H9 (cell line): Measurements from ENCODE around the gene OR5K1. TPM values are rescaled to one million over a fixed set of nuclear protein-coding genes. Genes with fewer than 3 reads are reported as not detected.

ENCODE experiments used
- DNase-seq: peaks from one replicate; pipeline ENCODE4 v3.0.0-alpha.2; 2017
- H2AFZ ChIP-seq: one replicate; pipeline ENCODE4 v1.6.1; 2013; ENCODE audit warnings: mild to moderate bottlenecking, low read length, control low read depth, moderate library complexity
- H2AK5ac ChIP-seq: 2 replicates; pipeline ENCODE4 v1.6.1; 2013; ENCODE audit warnings: low read length, control low read depth, mixed read lengths; ENCODE audit not compliant: insufficient read length
- H2BK120ac ChIP-seq: one replicate; pipeline ENCODE4 v1.6.1; 2013; ENCODE audit warnings: low read depth, mild to moderate bottlenecking, low read length, control low read depth, inconsistent platforms; ENCODE audit not compliant: poor library complexity, severe bottlenecking
- H2BK12ac ChIP-seq: 2 replicates; pipeline ENCODE4 v1.6.1; 2013; ENCODE audit warnings: low read length, control low read depth, mixed read lengths, low read depth; ENCODE audit not compliant: insufficient read length
- H2BK15ac ChIP-seq: 2 replicates; pipeline ENCODE4 v1.6.1; 2013; ENCODE audit warnings: low read depth, low read length, control low read depth
- H2BK20ac ChIP-seq: one replicate; pipeline ENCODE4 v1.6.1; 2013; ENCODE audit warnings: low read depth, mild to moderate bottlenecking, low read length, control low read depth, inconsistent platforms; ENCODE audit not compliant: poor library complexity, severe bottlenecking
- H2BK5ac ChIP-seq: 2 replicates; pipeline ENCODE4 v1.6.1; 2013; ENCODE audit warnings: low read length, control low read depth, mixed read lengths; ENCODE audit not compliant: insufficient read length
- H3K14ac ChIP-seq: 2 replicates; pipeline ENCODE4 v1.6.1; 2013; ENCODE audit warnings: low read length, control low read depth; ENCODE audit not compliant: insufficient read depth
- H3K18ac ChIP-seq: 2 replicates; pipeline ENCODE4 v1.6.1; 2013; ENCODE audit warnings: low read depth, mild to moderate bottlenecking, mixed read lengths, low read length, control low read depth; ENCODE audit not compliant: insufficient read length
- H3K23ac ChIP-seq: 2 replicates; pipeline ENCODE4 v1.6.1; 2013; ENCODE audit warnings: low read length, control low read depth, mixed read lengths, low read depth; ENCODE audit not compliant: insufficient read length
- H3K23me2 ChIP-seq: 2 replicates; pipeline ENCODE4 v1.6.1; 2013; ENCODE audit warnings: low read depth, mild to moderate bottlenecking, mixed read lengths, low read length, control low read depth; ENCODE audit not compliant: insufficient read length, poor library complexity, severe bottlenecking
- H3K27ac ChIP-seq: 2 replicates; pipeline ENCODE4 v1.5.1; 2013; ENCODE audit warnings: low read length, control low read depth, mixed read lengths, low read depth; ENCODE audit not compliant: insufficient read length
- H3K27me3 ChIP-seq: 2 replicates; pipeline ENCODE4 v1.6.1; 2013; ENCODE audit warnings: low read length, control low read depth, inconsistent platforms; ENCODE audit not compliant: insufficient read depth
- H3K4ac ChIP-seq: 2 replicates; pipeline ENCODE4 v1.6.1; 2013; ENCODE audit warnings: low read depth, mild to moderate bottlenecking, control low read depth, inconsistent platforms, low read length, moderate library complexity
- H3K4me1 ChIP-seq: 2 replicates; pipeline ENCODE4 v1.6.1; 2013; ENCODE audit warnings: low read length, control low read depth, inconsistent platforms; ENCODE audit not compliant: insufficient read depth
- H3K4me2 ChIP-seq: 2 replicates; pipeline ENCODE4 v1.6.1; 2013; ENCODE audit warnings: low read length, control low read depth, mixed read lengths; ENCODE audit not compliant: insufficient read length, insufficient read depth
- H3K56ac ChIP-seq: 2 replicates; pipeline ENCODE4 v1.6.1; 2013; ENCODE audit warnings: low read depth, mild to moderate bottlenecking, mixed read lengths, low read length, control low read depth; ENCODE audit not compliant: insufficient read length
- H3K79me1 ChIP-seq: 2 replicates; pipeline ENCODE4 v1.6.1; 2013; ENCODE audit warnings: low read depth, mild to moderate bottlenecking, moderate library complexity, low read length, control low read depth, inconsistent platforms; ENCODE audit not compliant: insufficient read depth, poor library complexity, severe bottlenecking
- H3K79me2 ChIP-seq: 2 replicates; pipeline ENCODE4 v1.6.1; 2013; ENCODE audit warnings: low read length, control low read depth, inconsistent platforms; ENCODE audit not compliant: insufficient read depth
- H3K9ac ChIP-seq: 2 replicates; pipeline ENCODE4 v1.6.1; 2013; ENCODE audit warnings: low read length, control low read depth, mixed read lengths; ENCODE audit not compliant: insufficient read length; ENCODE audit errors: extremely low read depth
- H3K9me3 ChIP-seq: one replicate; pipeline ENCODE4 v1.6.1; 2013; ENCODE audit warnings: low read depth, low read length, inconsistent platforms; ENCODE audit not compliant: control insufficient read depth
- H3T11ph ChIP-seq: one replicate; pipeline ENCODE4 v1.6.1; 2013; ENCODE audit warnings: mild to moderate bottlenecking, low read length, control low read depth, inconsistent platforms
- H4K20me1 ChIP-seq: one replicate; pipeline ENCODE4 v1.6.1; 2013; ENCODE audit not compliant: control insufficient read depth, insufficient read length, insufficient read depth
- H4K5ac ChIP-seq: 2 replicates; pipeline ENCODE4 v1.6.1; 2013; ENCODE audit warnings: low read depth, mild to moderate bottlenecking, mixed read lengths, low read length, control low read depth; ENCODE audit not compliant: insufficient read length
- H4K8ac ChIP-seq: replicated peaks from 2 replicates; pipeline ENCODE4 v1.6.1; 2013; ENCODE audit warnings: low read length, control low read depth, mixed read lengths, low read depth; ENCODE audit not compliant: insufficient read length
- H4K91ac ChIP-seq: 2 replicates; pipeline ENCODE4 v1.6.1; 2013; ENCODE audit warnings: low read depth, mild to moderate bottlenecking, moderate library complexity, mixed read lengths, low read length, control low read depth; ENCODE audit not compliant: insufficient read length
- H3K27ac Mint-ChIP-seq, 3 experiments: 2 replicates in 2 of 3; 3 replicates in 1 of 3; pipeline ENCODE4 v1.8.0; 2020 to 2021; ENCODE audit warnings: mixed read lengths in 3 of 3, mild to moderate bottlenecking in 1 of 3, moderate library complexity in 1 of 3
- H3K27me3 Mint-ChIP-seq: 2 replicates; pipeline ENCODE4 v1.8.0; 2021; ENCODE audit warnings: low read depth, mild to moderate bottlenecking, moderate library complexity, mixed read lengths
- H3K36me3 Mint-ChIP-seq, 3 experiments: 2 replicates in 2 of 3; 3 replicates in 1 of 3; pipeline ENCODE4 v1.8.0; 2020 to 2021; ENCODE audit warnings: low read depth in 3 of 3, mixed read lengths in 3 of 3; ENCODE audit not compliant: insufficient read depth in 1 of 3
- H3K4me1 Mint-ChIP-seq, 2 experiments: 2 replicates each; pipeline ENCODE4 v1.8.0; 2020; ENCODE audit warnings: mixed read lengths in 2 of 2
- H3K4me3 Mint-ChIP-seq, 2 experiments: 2 replicates in 1 of 2; 3 replicates in 1 of 2; pipeline ENCODE4 v1.8.0; 2020 to 2021; ENCODE audit warnings: mild to moderate bottlenecking in 2 of 2, mixed read lengths in 2 of 2, moderate library complexity in 1 of 2
- H3K9me3 Mint-ChIP-seq, 2 experiments: 2 replicates in 1 of 2; 3 replicates in 1 of 2; pipeline ENCODE4 v1.8.0; 2020; ENCODE audit warnings: mild to moderate bottlenecking in 2 of 2, mixed read lengths in 2 of 2, moderate library complexity in 1 of 2
- WGBS: extraction: QIAGEN DNeasy Blood & Tissue Kit; methylation state at CpG from one replicate; pipeline ENCODE4 v1.1.7; 2013; ENCODE audit warnings: missing lambda C conversion rate, low lambda C conversion rate, mixed read lengths; ENCODE audit not compliant: insufficient read length; ENCODE audit errors: extremely low coverage; 5-methylcytosine and 5-hydroxymethylcytosine counted together
- total RNA-seq: library from RNA; stranded (reverse); gene quantifications from 2 replicates; pipeline ENCODE4 v1.2.1, GENCODE V29; 2021
- TF ChIP-seq, protein P1 (sequence below): fragments of 200-600 bp; sonication (generic); conservative IDR thresholded peaks from 3 replicates; pipeline ENCODE4 v1.8.0; 2021; ENCODE audit warnings: antibody characterized with exemption, mild to moderate bottlenecking

OR5K1 gene
- total RNA-seq, 1 experiment from 2014 or later, result not detected

DNA sequence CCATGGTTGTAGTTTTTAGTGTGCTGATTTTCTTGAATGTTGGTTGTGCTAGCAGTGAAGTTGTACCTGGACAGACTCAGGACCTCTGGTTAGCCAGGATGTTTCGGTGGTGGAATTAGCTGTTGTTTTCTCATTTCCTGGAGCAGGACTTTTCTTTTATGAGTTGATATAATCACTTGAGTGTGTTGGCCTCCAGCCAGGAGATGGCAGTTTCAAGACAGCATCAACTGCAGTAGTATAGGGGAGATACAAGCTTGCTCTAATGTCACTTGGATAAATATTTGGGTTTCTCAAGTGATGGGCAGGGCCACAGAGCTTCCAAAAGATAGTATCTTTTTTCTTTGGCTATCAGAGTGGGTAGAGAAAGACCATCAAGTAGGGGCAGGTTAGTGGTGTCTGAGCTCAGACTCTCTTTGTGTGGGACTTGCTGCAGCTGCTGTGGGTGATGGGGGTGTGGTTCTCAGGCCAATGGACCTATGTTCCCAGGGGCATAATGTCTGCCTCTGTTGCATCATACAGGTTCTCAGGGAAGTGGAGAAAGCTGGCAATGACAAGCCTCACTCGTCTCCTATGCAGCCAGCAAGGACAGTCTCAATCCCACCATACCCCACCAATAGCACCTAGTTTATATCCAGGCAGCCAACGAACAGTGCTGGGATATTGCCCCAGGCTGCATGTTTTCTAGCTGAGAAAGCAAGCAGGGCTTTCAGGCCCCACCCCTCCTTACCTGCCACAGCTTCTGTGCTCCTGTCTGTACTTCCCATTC is 19.9 kb downstream of the OR5K1 start:
- Histone ChIP-seq H4K91ac (no peak overlapping the region), H2BK15ac (no peak overlapping the region), H3K27ac (no peak overlapping the region), H3K56ac (no peak overlapping the region), H4K8ac (no peak overlapping the region), H3K23me2 (no peaks in the 10 kb centered on the region), H3K4me2 (no peak overlapping the region), H3K4me1 (no peaks in the 10 kb centered on the region), H4K5ac (no peak overlapping the region), H4K20me1 (no peaks in the 10 kb centered on the region), H2BK20ac (no peak overlapping the region), H3K9me3 (no peaks in the 10 kb centered on the region), H3K27me3 (no peaks in the 10 kb centered on the region), H3K9ac (no peak overlapping the region), H3K79me1 (no peaks in the 10 kb centered on the region), H3K79me2 (no peaks in the 10 kb centered on the region), H3K4ac (no peak overlapping the region), H3K18ac (no peak overlapping the region), H2AFZ (no peak overlapping the region), H3K14ac (no peak overlapping the region; the same call in 1 of the 2 replicates), H3K23ac (no peak overlapping the region), H2BK12ac (no peak overlapping the region), H2BK5ac (no peak overlapping the region), H2BK120ac (no peak overlapping the region), H2AK5ac (no peak overlapping the region), H3T11ph (no peak overlapping the region)
- Mint-ChIP-seq H3K4me3 (no peak overlapping the region), H3K4me1 (peaks cover 0 to 2% of the 10 kb centered on the region in 2 experiments; a peak in 1 of 4 replicates), H3K27ac (peak overlapping the region in 1 of 3 experiments; percentile 22; a peak in 1 of 7 replicates), H3K9me3 (peaks cover 21 to 22% of the 10 kb centered on the region in 2 experiments), H3K36me3 (no peaks in the 10 kb centered on the region; a peak in 2 of 7 replicates), H3K27me3 (no peaks in the 10 kb centered on the region)
- no CpG with 5 or more reads among the region's 3 CpGs for WGBS
- DNase-seq, result no peak
- TF ChIP-seq, protein P1, sequence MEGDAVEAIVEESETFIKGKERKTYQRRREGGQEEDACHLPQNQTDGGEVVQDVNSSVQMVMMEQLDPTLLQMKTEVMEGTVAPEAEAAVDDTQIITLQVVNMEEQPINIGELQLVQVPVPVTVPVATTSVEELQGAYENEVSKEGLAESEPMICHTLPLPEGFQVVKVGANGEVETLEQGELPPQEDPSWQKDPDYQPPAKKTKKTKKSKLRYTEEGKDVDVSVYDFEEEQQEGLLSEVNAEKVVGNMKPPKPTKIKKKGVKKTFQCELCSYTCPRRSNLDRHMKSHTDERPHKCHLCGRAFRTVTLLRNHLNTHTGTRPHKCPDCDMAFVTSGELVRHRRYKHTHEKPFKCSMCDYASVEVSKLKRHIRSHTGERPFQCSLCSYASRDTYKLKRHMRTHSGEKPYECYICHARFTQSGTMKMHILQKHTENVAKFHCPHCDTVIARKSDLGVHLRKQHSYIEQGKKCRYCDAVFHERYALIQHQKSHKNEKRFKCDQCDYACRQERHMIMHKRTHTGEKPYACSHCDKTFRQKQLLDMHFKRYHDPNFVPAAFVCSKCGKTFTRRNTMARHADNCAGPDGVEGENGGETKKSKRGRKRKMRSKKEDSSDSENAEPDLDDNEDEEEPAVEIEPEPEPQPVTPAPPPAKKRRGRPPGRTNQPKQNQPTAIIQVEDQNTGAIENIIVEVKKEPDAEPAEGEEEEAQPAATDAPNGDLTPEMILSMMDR, result no peak
